H1 (cell line): Measurements from ENCODE around the gene PSMA5. TPM values are rescaled to one million over a fixed set of nuclear protein-coding genes. Genes with fewer than 3 reads are reported as not detected.

Source experiments
- CHD7 ChIP-seq: fragments of 300-600 bp; sonication (generic); IDR thresholded peaks from 2 replicates; pipeline ENCODE4 v1.7.1; 2012; ENCODE audit warnings: low read length, moderate library complexity, mild to moderate bottlenecking, inconsistent platforms; ENCODE audit not compliant: insufficient replicate concordance
- GABPA ChIP-seq: IDR thresholded peaks from 2 replicates; pipeline ENCODE4 v1.6.1; 2011; ENCODE audit warnings: mild to moderate bottlenecking, low read length, moderate library complexity, borderline replicate concordance; ENCODE audit not compliant: insufficient read depth
- KDM1A ChIP-seq: fragments of 200-600, 300-600 bp; sonication (generic); IDR thresholded peaks from 2 replicates; pipeline ENCODE4 v1.7.1; 2016; ENCODE audit warnings: mild to moderate bottlenecking, low read length, borderline replicate concordance
- MAFK ChIP-seq: IDR thresholded peaks from 2 replicates; pipeline ENCODE4 v1.6.1; 2012; ENCODE audit warnings: low read depth, mild to moderate bottlenecking, improper control_type of control experiment, low read length
- MAX ChIP-seq: IDR thresholded peaks from 2 replicates; pipeline ENCODE4 v1.6.1; 2012; ENCODE audit warnings: inconsistent platforms
- SIRT6 ChIP-seq: IDR thresholded peaks from one replicate; pipeline ENCODE4 v1.7.1; 2012; ENCODE audit warnings: low read length, inconsistent platforms
- SUZ12 ChIP-seq: fragments of 200-600 bp; sonication (generic); IDR thresholded peaks from 2 replicates; pipeline ENCODE4 v1.6.1; 2012; ENCODE audit warnings: mild to moderate bottlenecking, inconsistent platforms, low read length, moderate library complexity, mixed read lengths
- TAF7 ChIP-seq: optimal IDR thresholded peaks from 2 replicates; pipeline ENCODE3; 2011; ENCODE audit warnings: low read depth, mild to moderate bottlenecking, inconsistent platforms, low read length, moderate library complexity, borderline replicate concordance
- polyA plus RNA-seq, 7 experiments: library from polyadenylated mRNA; depleted of rRNA in 3 of 7; stranded (reverse) in 5 of 7; unstranded in 2 of 7; fragments of >200 nt in 5 of 7; fragments of 200-250 nt in 2 of 7; gene quantifications; 1 replicate in 5 of 7; 2 replicates in 1 of 7; 4 replicates in 1 of 7; pipeline versions ENCODE4 v1.2.1 to v1.2.3, GENCODE V29; 2011 to 2013; ENCODE audit warnings: missing spikeins in 2 of 7, mixed read lengths in 2 of 7
- total RNA-seq: library from RNA; stranded (reverse); fragmentation: NEBNext Ultra II Directional; extraction: Animal tissue kit (Norgen Biotek cat#: 25700); gene quantifications from 2 replicates; pipeline ENCODE4 v1.2.1, GENCODE V29; 2021

PSMA5 gene
- total and polyA plus RNA-seq, 2 of the 8 experiments (the other 6 are each of a cell fraction or from before 2014, with no cell fraction given) = 140 to 166 TPM

GRCh38 chr1:109354929-109355328 lies 71.3 kb downstream of the PSMA5 start (continued):
- TF ChIP-seq CHD7 (no peak), SIRT6 (no peak), MAX (no peak), GABPA (no peak), SUZ12 (no peak), KDM1A (no peak), TAF7 (no peak), MAFK (no peak)
